ENCODE measurements around the gene CAMK2A.

Gene CAMK2A

GRCh38 chr5:150246835-150247234, 42.7 kb downstream of the CAMK2A start:
- Histone ChIP-seq H3K4me1 (ENCODE audit: control insufficient read depth, low read length) (no peaks in the 10 kb centered on the region), H3K9me2 (replicated peaks; ENCODE audit: control insufficient read depth, low read length) (no peaks in the 10 kb centered on the region), H3K27me3 (ENCODE audit: control insufficient read depth, low read length) (no peaks in the 10 kb centered on the region), H4K20me1 (ENCODE audit: control insufficient read depth, insufficient read depth, low read depth, low read length) (no peaks in the 10 kb centered on the region), H3F3A (ENCODE audit: control insufficient read depth, insufficient read depth) (no peaks in the 10 kb centered on the region), H3K9me3 (ENCODE audit: control insufficient read depth, insufficient read depth, low read length) (no peaks in the 10 kb centered on the region), H3K79me2 (ENCODE audit: control insufficient read depth, low read length) (no peaks in the 10 kb centered on the region), H3K4me2 (ENCODE audit: low read length) (no peak overlapping the region), H3K4me3 (ENCODE audit: low read length) (no peak overlapping the region), H3K27ac (ENCODE audit: low read depth, low read length) (no peak overlapping the region), H3K36me3 (ENCODE audit: control insufficient read depth, low read length) (no peaks in the 10 kb centered on the region)
- TF ChIP-seq CTCF (IDR thresholded peaks at IDR 0.05; ENCODE audit: low read depth, low read length, poor library complexity, severe bottlenecking) (no peak), EZH2phosphoT487 (IDR thresholded peaks at IDR 0.05; ENCODE audit: borderline replicate concordance, low read length) (no peak)

- no peaks in the 10 kb centered on the region for H3K4me1 ChIP-seq (ENCODE audit: control insufficient read depth, low read length)
- no peaks in the 10 kb centered on the region for H3F3A ChIP-seq (ENCODE audit: control insufficient read depth, insufficient read depth)
- H3K9me3 ChIP-seq (ENCODE audit: control insufficient read depth, insufficient read depth, low read length), result no peaks in the 10 kb centered on the region
- no peaks in the 10 kb centered on the region for H3K79me2 ChIP-seq (ENCODE audit: control insufficient read depth, low read length)
- H3K4me2 ChIP-seq (ENCODE audit: low read length), result no peak overlapping the region
- no peak overlapping the region for H3K4me3 ChIP-seq (ENCODE audit: low read length)
- H4K20me1 ChIP-seq (ENCODE audit: control insufficient read depth, insufficient read depth, low read depth, low read length), result no peaks in the 10 kb centered on the region
- H3K27ac ChIP-seq (ENCODE audit: low read depth, low read length), result no peak overlapping the region
- no peaks in the 10 kb centered on the region for H3K27me3 ChIP-seq (ENCODE audit: control insufficient read depth, low read length)
- no peaks in the 10 kb centered on the region for H3K9me2 ChIP-seq (replicated peaks; ENCODE audit: control insufficient read depth, low read length)
- TF ChIP-seq EZH2phosphoT487 (IDR thresholded peaks at IDR 0.05; ENCODE audit: borderline replicate concordance, low read length) (no peak), CTCF (IDR thresholded peaks at IDR 0.05; ENCODE audit: low read depth, low read length, poor library complexity, severe bottlenecking) (no peak)
- no peaks in the 10 kb centered on the region for H3K36me3 ChIP-seq (ENCODE audit: control insufficient read depth, low read length)
These were observed 43.1 kb downstream of the CAMK2A start for GRCh38 chr5:150246429-150246828.

GRCh38 chr5:150245808-150246207, 43.8 kb downstream of the CAMK2A start:
- Histone ChIP-seq H3F3A (ENCODE audit: control insufficient read depth, insufficient read depth) (no peaks in the 10 kb centered on the region), H3K9me2 (replicated peaks; ENCODE audit: control insufficient read depth, low read length) (no peaks in the 10 kb centered on the region), H3K4me2 (ENCODE audit: low read length) (no peak overlapping the region), H3K36me3 (ENCODE audit: control insufficient read depth, low read length) (no peaks in the 10 kb centered on the region), H3K27ac (ENCODE audit: low read depth, low read length) (no peak overlapping the region), H3K27me3 (ENCODE audit: control insufficient read depth, low read length) (no peaks in the 10 kb centered on the region), H3K4me1 (ENCODE audit: control insufficient read depth, low read length) (no peaks in the 10 kb centered on the region), H4K20me1 (ENCODE audit: control insufficient read depth, insufficient read depth, low read depth, low read length) (no peaks in the 10 kb centered on the region), H3K4me3 (ENCODE audit: low read length) (no peak overlapping the region), H3K79me2 (ENCODE audit: control insufficient read depth, low read length) (no peaks in the 10 kb centered on the region), H3K9me3 (ENCODE audit: control insufficient read depth, insufficient read depth, low read length) (no peaks in the 10 kb centered on the region)
- TF ChIP-seq CTCF (IDR thresholded peaks at IDR 0.05; ENCODE audit: low read depth, low read length, poor library complexity, severe bottlenecking) (no peak), EZH2phosphoT487 (IDR thresholded peaks at IDR 0.05; ENCODE audit: borderline replicate concordance, low read length) (no peak)
